Smooth muscle cell (in vitro differentiated cells): ENCODE measurements around the gene SIGLEC7. TPM values are rescaled to one million over a fixed set of nuclear protein-coding genes. Genes with fewer than 3 reads are reported as not detected.

Source experiments
- DNase-seq: peaks from one replicate; lab custom pipeline; 2025; ENCODE audit not compliant: unreplicated experiment; lab: John Stamatoyannopoulos, UW
- H2AFZ ChIP-seq: fragments of 200-600 bp; sonication (generic); 2 replicates; pipeline ENCODE4 v1.6.0; 2016; ENCODE audit warnings: antibody characterized with exemption, low read depth, mild to moderate bottlenecking
- H3F3A ChIP-seq: fragments of 200-600 bp; sonication (generic); 2 replicates; pipeline ENCODE4 v1.6.0; 2017; ENCODE audit warnings: antibody characterized with exemption, low read depth
- H3K27ac ChIP-seq: fragments of 200-600 bp; sonication (generic); 2 replicates; pipeline ENCODE4 v1.5.1; 2016; ENCODE audit warnings: low read depth, mild to moderate bottlenecking
- H3K27me3 ChIP-seq: fragments of 200-600 bp; sonication (generic); 2 replicates; pipeline ENCODE4 v1.6.1; 2016; ENCODE audit warnings: low read depth, mild to moderate bottlenecking
- H3K36me3 ChIP-seq: fragments of 200-600 bp; sonication (generic); 2 replicates; pipeline ENCODE4 v1.5.1; 2016; ENCODE audit warnings: low read depth
- H3K4me1 ChIP-seq: fragments of 200-600 bp; sonication (generic); 2 replicates; pipeline ENCODE4 v1.5.1; 2016; ENCODE audit warnings: low read depth
- H3K4me2 ChIP-seq: fragments of 200-600 bp; sonication (generic); 2 replicates; pipeline ENCODE4 v1.6.0; 2016; ENCODE audit warnings: mild to moderate bottlenecking
- H3K4me3 ChIP-seq: fragments of 200-600 bp; sonication (generic); 2 replicates; pipeline ENCODE4 v1.5.1; 2016; ENCODE audit warnings: mild to moderate bottlenecking
- H3K79me2 ChIP-seq: fragments of 200-600 bp; sonication (generic); 2 replicates; pipeline ENCODE4 v1.6.0; 2016; ENCODE audit warnings: low read depth, mild to moderate bottlenecking
- H3K9ac ChIP-seq: fragments of 200-600 bp; sonication (generic); 2 replicates; pipeline ENCODE4 v1.6.0; 2016; ENCODE audit warnings: low read depth
- H3K9me3 ChIP-seq: fragments of 200-600 bp; sonication (generic); replicated peaks from 2 replicates; pipeline ENCODE4 v1.5.1; 2016; ENCODE audit warnings: low read depth
- H4K20me1 ChIP-seq: fragments of 200-600 bp; sonication (generic); 2 replicates; pipeline ENCODE4 v1.6.0; 2016; ENCODE audit warnings: low read depth
- CTCF ChIP-seq: fragments of 200-600 bp; sonication (generic); IDR thresholded peaks from 2 replicates; pipeline ENCODE4 v1.5.1; 2017; ENCODE audit warnings: borderline replicate concordance, mild to moderate bottlenecking, antibody characterized with exemption; ENCODE audit not compliant: insufficient read depth, poor library complexity, severe bottlenecking
- whole genome bisulfite sequencing: methylation state at CpG from one replicate; pipeline ENCODE4 v1.1.7; 2016; ENCODE audit warnings: low lambda C conversion rate; 5-methylcytosine and 5-hydroxymethylcytosine counted together
- polyA plus RNA-seq: library from polyadenylated mRNA; unstranded; fragments of >200 nt; fragmentation: Nextera tagmentation; extraction: Ambion mirVana; gene quantifications from 2 replicates; pipeline ENCODE4 v1.2.1, GENCODE V29; 2016
- total RNA-seq: library from RNA; depleted of rRNA; stranded (reverse); fragments of >200 nt; gene quantifications from 2 replicates; pipeline ENCODE4 v1.2.3, GENCODE V29; 2014

SIGLEC7 gene
- total and polyA plus RNA-seq, 2 experiments from 2014 or later = not detected

- no peaks in the 10 kb centered on the region for H3K79me2 ChIP-seq
- no peaks in the 10 kb centered on the region for H3K4me1 ChIP-seq
- H3F3A ChIP-seq = no peaks in the 10 kb centered on the region
- no peaks in the 10 kb centered on the region for H3K9me3 ChIP-seq
- WGBS = 62% methylated on average over 8 of the region's 8 CpGs
- DNase-seq = no peak
- no peak overlapping the region for H3K9ac ChIP-seq
- no peak for TF ChIP-seq CTCF
- no peak overlapping the region for H3K4me2 ChIP-seq
- no peaks in the 10 kb centered on the region for H4K20me1 ChIP-seq
- H3K4me3 ChIP-seq = no peak overlapping the region
- H3K27me3 ChIP-seq = no peaks in the 10 kb centered on the region
- no peaks in the 10 kb centered on the region for H3K36me3 ChIP-seq
- no peak overlapping the region for H2AFZ ChIP-seq
- no peak overlapping the region for H3K27ac ChIP-seq
Observed at GRCh38 chr19:51129716-51130115, 12.4 kb upstream of the SIGLEC7 start.

GRCh38 chr19:51131780-51132680, 10.1 kb upstream of the SIGLEC7 start:
- Histone ChIP-seq H2AFZ (no peak overlapping the region), H4K20me1 (no peaks in the 10 kb centered on the region), H3K4me2 (no peak overlapping the region), H3K79me2 (no peaks in the 10 kb centered on the region), H3K9me3 (no peaks in the 10 kb centered on the region), H3K9ac (no peak overlapping the region), H3K27ac (no peak overlapping the region), H3K27me3 (no peaks in the 10 kb centered on the region), H3K4me1 (no peaks in the 10 kb centered on the region), H3K4me3 (no peak overlapping the region), H3F3A (no peaks in the 10 kb centered on the region), H3K36me3 (no peaks in the 10 kb centered on the region)
- DNase-seq = no peak
- no peak for TF ChIP-seq CTCF
- 71% methylated on average over 24 of the region's 24 CpGs for WGBS

- WGBS = 87% methylated on average over 5 of the region's 5 CpGs
- TF ChIP-seq CTCF = no peak
Observed at GRCh38 chr19:51135004-51135403, 7.1 kb upstream of the SIGLEC7 start.

More at GRCh38 chr19:51135004-51135403, 7.1 kb upstream of the SIGLEC7 start:
- Histone ChIP-seq H3K9ac (no peak overlapping the region), H3K27me3 (no peaks in the 10 kb centered on the region), H2AFZ (no peak overlapping the region), H3K9me3 (no peaks in the 10 kb centered on the region), H4K20me1 (no peaks in the 10 kb centered on the region), H3K27ac (no peak overlapping the region), H3K79me2 (no peaks in the 10 kb centered on the region), H3K36me3 (no peaks in the 10 kb centered on the region), H3F3A (no peaks in the 10 kb centered on the region), H3K4me3 (no peak overlapping the region), H3K4me2 (no peak overlapping the region), H3K4me1 (no peaks in the 10 kb centered on the region)
- DNase-seq = no peak
